Stimulated activated CD4-positive, alpha-beta T cell treated with anti-CD3 and anti-CD28 coated beads, TNF-alpha, amount 100 ng/mL, for 4 hours (primary cell): ENCODE data around the gene REXO1.

Source experiments
- DNase-seq, 3 experiments: peaks; one replicate each; pipeline ENCODE4 v3.0.0-alpha.2; 2020; ENCODE audit warnings: low read depth in 3 of 3

Gene REXO1

DNA sequence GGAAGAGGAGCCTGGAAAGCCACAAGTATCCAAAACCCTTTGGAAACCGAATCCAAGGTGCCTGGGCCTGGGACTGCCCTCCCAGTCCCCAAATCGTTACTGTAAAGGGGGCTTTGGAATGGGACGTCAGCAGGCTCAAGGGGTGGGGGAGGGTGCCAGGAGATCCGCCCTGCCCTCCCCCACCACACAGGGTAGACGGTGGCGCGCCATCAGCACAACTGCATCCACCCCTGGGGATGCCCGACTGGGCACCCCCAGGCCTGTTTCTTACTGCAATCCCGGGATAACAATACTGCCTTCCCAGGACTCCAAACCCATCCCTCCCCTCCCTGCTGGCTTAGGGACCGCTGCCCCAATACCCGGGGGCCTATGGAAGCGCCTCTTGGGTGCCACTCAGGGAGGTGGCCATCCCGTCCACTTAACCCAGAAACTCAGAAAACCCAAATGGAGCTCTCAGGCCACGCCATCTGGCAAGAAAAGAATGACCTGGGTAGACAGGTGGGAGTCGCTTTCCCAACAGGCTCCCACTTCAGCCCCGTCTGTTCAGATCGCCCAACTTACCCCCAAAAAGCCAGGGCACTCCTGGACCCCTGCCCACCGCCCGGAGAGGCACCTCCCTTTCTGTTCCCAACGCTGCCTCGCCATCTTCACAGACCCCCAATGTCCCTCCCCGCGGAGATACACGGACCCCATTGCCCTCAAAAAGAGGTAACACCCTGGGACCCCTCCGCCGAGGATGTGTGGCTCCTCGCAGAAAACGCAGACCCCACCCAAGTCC is 12.7 kb upstream of the REXO1 start:
- no peak for DNase-seq

DNA sequence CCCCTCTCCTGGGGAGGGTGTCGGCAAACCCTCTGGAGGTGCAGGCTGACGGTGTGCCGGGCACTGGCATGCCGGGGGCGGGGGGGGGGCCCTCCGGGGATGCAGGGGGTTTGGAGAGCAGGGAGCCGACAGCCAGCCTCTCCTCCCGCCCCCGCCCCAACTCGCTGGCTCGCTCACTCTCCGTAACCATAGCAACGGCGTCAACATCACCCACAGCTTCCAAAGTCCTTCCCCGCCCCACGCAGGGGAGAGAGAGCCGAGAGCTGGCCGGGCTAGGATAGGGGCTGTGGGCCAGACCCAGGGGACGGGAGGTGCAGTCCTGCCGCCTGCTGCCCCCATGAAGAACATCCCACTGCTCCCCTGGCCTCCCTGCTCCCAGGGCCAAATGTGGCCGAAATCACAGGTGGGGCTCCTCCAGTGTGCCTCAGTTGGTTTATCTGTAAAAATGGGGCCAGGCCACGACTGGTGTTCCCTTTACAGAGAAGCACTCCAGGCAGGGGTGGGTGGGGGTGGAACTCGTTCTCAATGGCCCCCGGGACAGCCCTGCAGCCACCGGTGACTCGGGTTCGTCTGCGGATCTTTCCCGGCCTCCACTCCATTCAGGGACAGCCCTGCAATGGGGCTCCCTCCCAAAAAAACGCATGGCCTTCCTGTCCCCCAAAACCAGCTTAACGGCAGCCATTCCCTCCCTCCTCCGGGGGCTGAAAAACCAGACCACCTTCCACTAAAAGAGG is 11.9 kb upstream of the REXO1 start:
- DNase-seq = peak in 1 of 3 experiments; percentile 52

DNA sequence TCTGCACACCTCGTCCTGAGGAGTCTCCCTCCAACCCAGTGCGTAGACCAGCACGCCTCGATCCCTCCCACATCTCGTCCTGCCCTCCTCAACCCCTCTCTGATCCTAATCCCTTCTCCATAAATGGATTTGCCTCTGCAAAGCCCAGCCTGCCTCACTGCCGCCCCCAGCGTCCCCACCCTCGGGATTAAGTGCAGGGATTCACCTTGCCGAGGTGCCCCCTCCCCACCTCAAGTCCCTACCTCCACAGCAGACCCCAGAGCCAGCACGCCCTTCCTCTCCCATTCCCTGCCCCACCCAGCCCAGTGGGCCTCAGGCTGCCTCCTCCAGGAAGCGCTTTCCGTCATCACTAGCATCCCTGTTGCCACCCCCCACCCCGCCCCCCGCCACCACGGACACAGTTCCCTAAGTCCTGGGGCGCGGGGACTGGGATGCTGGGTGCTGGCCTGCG is 11.1 kb upstream of the REXO1 start:
- DNase-seq = no peak

DNA sequence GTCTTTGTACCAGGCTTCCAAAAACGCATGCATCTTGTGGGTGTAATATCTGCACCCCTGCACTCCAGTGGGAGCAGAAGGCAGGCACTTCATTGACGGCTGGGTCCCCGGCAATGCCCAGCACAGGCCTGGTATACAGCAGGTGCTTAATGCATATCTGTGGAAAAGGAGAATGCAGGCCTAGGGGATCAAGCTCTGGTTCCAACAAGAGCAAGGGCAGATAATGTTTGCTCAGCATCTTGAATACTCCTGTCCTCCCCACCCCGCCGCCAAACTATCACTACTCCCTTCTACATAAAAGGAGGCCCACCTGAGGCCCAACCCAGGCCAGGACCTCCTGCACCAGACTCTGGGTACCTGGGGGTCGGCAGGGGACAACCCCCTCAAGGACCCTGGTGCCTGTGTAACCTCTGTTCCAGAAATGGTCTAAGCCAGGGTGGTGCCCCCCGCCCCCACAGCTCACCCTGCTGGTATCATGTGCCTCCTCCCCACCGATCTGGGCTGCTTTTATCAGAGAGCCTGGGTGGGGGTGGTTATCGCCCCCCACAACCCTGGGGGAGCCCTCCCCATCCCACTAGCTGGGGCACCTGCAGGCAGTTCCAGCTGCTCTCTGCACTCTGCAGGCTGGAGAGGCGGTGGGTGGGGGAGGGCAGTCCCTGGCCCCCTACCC is 10.3 kb upstream of the REXO1 start:
- no peak for DNase-seq

DNA sequence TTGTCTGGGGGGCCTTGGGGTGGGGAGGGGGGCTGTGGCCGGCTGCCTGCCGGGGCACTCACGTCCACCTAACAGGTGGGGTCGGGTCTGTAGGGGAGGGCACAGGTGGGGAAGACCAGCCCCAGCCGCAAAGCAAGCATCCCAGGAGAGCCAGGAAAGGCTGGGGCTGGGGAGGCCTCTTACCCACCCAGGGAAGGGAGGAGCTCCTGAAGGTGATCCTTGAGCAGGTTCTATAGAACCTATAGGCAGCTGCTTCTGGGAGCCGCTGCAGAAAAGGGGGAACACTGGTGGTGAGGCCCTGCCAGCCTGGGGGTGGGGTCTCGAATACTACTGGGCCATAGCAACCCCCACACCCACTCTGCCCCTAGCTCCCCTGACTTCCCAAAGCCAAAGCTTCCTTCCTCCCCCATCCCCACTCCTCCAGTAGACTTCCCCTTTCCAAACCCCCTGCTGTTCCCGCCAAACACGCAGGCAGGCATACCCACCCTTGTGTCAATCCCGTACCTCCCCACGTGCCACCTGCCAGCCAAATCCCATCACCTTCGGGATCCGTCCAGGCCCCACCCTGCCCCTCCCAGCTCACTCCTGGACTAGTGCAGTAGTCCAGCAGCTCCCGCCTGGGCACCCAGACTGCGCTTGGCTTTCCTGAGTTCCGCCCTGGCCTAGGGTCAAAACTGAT is 9.5 kb upstream of the REXO1 start:
- no peak for DNase-seq

DNA sequence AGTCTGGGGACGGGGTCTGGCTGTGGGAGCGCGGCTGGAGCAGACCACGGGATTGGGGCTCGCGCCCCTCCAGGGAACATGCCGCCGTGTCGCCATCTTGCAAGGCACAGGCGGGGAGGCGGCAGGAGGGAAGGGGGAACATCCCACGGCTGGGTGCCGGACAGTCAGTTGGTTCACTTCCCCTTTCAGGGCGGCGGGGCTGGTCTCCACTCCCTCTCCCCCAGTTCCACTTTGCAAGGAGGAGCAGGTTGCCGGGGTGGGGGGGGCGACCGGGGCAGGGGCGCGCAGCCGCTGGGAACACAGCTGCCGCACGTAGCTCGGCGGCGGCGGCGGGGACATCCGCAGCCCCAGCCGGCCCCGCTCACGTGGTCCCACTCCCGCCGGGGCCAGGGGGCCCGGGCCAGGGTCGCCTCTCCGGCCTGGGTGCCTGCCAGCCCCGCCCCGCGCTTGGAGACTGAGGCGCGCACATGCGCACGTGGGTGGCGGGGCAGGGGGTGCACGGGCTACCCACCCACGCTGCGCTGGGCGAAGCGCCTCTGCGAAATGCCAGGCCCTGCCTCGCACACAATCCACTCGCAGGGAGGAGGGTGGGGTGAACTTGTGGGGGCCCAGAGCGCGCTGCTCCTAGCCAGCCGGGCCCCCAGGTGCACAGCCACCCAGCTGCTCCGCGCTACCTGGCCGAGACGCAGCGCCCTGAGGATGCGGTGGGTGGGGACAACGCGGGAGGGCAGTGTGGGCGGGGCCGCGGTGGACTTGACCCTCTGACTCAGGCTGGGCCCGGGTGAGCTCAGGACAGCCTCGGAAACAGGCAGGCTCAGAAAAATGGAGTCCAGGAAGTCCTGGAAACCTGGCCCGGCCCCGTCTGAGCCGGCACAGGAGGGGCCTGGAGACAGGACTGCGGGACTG is 8.7 kb upstream of the REXO1 start:
- DNase-seq = peak in 1 of 3 experiments; percentile 42

DNA sequence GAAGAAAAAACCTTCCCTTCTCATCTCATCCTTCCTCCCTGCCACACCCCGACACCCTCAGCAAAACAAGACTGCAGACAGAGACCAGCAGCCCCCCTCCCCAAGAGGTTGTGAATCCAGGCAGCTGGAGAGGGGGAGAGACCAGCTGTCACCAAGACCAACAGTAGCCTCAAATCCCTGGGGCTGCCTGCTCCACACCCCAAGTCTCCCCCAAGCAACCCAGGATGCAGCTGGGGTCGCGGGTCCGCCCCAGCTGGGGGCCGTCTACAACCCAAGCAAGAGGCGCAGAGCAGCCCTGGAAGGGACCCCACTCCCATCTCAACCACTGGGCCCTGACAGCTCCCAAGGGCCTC is 8.0 kb upstream of the REXO1 start:
- no peak for DNase-seq

DNA sequence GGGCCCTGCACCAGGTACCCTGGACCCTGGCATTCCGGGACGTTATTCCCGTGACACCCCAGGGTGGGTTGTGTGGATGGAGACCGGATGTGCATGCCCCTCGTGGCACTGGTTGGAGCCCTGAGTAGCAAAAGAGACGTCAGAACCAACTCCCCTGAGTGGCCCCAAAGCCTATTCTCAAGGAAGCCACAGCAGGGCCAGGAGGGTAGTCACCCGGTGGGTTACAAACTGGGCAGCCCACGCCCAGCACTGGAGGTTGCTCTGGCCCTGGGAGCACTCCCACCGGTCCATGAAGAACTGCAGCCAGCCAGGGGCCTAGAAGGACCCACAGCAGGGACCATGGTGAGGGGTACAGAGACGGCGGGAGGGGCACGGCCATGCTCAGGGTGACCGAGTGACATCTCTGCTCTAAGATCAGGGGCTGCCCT is 7.6 kb upstream of the REXO1 start:
- no peak for DNase-seq

DNA sequence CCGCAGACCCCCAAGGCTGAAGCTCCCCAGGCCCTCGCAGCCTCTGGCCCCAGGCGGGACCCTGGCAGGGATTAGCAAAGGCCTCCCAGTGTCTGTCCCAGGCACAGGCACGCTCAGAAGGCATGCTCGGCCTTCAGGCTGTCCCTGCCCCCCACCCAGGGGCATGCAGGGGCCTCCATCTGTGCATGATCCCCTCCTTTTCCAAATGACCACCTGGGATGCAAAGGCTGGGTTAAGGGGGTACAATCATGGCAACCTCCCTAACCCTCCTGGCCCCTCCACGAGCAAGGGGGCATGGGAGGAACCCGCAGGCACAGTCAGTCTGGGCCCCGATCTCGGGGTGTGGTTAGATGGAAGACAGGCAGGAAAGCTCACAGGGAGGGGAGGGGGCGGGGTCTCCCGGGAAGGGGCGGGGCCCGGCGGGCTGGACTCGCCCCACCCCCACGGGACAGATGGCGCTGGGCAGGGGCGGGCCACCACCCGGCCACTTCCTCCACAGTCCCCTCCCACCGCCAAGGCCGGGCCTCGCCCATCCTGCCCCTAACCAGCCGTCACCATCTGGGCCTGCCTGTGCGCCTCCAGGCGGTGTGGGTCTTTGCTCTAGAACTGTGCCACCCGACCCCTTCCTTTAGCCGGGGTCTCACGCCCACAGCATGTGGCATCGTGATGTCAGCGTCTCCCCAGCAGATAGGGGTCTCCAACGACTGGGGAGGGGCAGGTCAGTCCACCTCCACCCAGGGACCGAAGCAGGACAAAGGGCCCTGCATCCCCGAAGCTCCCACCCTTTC is 7.0 kb upstream of the REXO1 start:
- peak in 2 of 3 experiments; percentile 55 for DNase-seq

DNA sequence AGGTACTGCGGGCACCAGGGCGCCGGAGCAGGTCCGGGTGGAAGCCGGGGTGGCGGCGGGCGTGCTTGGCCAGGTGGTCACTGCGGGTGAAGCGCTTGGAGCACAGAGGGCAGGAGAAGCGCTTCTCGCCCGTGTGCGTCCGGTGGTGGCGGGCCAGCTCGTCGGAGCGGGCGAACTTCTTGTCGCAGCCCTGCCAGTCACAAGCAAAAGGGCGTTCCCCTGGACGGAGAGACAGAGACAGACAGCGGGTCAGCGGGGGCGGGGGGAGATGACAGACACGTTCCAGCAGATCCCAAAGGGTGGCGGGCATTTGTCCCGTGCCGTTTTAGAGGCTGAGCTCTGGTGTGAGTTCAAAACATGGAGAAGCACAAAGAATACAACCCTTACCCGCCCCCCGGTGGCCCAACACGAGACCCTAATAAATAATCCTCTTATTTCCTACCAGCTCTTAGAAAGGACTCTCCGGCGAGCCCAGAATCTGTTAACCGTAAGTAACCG is 6.3 kb upstream of the REXO1 start:
- no peak for DNase-seq

DNA sequence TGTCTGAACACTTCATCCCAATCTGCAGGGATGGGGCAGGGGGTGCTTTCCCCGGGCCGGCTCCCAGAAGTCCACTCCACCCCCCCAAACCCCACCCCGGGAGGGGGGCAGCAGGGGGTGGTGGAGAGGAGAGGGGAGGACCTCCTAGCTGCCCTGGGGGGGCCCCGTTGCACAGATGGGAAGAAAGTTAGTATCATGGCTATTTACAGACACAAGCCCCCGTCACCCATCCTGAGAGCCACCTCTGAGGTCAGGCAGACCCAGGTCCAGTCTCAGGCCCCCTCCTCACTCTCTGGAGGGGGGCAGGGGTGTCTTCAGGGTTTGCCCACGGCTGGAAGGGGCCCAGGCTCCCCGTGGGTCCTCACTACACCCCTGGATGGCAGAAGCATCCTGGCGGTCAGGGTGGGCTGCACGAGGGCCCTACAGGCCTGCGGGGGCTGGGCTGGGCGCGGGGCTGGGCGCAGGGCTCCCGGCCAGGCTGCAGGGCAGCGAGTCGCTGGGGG is 5.8 kb upstream of the REXO1 start:
- DNase-seq = no peak

DNA sequence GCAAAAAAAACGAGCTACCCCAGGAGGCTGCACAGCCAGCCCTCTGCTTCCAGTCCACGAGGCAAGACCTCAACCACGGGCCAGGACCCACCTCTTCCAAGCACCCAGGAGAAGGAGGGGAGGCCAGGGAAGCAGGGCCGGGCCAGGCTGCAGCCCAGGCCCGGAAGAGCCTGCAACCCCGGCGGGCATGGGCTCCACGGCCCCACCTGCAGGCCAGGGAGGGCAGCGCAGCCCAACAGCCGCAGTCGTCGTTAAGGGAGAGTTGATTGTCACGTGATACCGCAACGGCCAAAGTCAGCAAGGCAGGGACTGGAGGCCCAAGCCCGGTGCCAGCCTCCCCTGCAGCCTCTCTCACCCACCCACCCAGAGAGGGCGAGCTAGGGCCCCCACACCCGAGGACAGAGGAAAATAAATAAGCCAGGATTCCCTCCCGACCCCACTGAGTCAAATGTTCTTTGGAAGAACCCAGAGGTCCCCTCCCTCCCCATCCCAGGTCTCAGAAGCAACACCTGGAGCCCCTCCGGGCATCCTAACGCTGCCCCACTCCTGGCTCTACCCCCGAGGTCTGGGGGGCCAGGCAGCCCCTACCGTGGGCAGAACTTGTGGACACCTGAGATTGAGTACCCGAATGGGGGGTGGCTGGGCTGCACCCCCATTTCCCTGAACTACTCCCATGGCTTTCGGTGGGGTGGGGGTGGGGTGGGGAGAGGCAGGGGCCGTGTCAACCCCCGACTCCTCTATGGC is 5.2 kb upstream of the REXO1 start:
- peak; percentile 56 to 61 (median 57) for DNase-seq

DNA sequence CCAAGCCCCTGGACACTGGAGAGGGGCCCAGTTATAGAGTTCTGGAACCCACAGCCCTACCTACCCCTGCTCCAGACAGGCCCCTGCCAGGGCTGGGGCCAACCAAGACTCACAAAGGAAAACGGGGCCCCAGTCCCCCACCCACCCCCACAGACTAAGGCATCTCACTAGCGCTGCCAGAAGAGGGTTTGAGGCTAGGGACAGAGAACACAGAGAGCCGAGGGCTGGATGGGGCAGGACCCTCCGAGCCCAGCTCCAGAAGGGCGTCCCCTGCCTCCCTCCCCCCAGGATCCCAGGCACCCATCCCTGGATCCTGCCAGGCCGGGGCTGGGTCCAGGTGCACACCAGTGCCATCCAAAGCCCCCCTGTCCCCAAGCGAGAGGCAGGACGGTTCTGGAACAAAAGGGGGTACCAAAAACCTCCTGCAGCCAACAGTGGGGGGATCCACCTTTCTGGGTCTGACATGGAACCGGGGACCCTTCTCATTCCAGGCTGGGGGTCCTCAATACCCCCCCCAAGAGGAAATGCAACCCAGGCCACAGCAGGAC is 4.4 kb upstream of the REXO1 start:
- no peak for DNase-seq

DNA sequence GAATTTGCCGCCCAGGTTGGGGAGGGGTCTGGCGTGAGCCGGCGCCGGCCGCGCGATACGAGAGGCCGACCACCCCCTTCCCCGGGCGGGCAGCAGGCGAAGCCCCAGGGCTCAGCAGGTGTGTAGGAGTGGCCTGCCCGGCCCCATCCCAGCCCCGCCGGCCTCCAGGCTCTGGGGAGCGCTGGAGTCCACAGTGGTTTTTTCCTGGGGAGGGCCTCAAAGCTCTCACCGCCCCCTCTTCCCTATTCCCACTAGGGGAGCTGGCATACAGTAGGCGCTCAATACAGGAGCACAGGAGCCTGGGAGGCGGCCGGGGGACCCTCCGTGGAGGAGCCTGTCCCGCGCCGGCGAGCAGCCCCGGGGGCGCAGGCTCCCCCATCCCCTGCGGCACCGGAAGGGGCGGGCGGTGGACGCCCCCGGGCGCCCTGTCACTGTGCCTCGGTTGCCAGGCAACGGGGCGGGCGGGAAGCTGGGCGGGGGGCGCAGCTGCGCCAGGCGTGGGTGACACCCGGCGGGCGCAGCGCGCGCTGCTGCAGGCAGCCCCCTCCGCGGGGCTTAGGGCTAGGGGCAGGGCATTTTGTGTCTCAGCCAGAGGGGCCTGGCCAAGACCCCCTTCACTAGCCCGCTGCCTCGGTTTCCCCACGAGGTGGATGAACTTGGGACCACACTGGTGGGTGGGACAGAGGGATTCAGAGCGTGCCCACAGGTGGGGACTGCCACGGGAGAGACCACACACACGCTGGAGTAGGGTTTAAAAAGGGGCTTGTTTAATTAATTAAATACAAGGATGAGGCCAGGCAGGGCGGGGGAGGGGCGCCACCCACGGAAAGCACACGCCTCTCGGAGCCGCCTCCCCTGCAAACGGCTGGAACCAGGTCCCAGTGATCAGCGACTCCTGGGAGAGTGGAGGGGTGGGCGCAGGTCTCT is 3.6 kb upstream of the REXO1 start:
- DNase-seq = peak in 2 of 3 experiments; percentile 59 to 77

DNA sequence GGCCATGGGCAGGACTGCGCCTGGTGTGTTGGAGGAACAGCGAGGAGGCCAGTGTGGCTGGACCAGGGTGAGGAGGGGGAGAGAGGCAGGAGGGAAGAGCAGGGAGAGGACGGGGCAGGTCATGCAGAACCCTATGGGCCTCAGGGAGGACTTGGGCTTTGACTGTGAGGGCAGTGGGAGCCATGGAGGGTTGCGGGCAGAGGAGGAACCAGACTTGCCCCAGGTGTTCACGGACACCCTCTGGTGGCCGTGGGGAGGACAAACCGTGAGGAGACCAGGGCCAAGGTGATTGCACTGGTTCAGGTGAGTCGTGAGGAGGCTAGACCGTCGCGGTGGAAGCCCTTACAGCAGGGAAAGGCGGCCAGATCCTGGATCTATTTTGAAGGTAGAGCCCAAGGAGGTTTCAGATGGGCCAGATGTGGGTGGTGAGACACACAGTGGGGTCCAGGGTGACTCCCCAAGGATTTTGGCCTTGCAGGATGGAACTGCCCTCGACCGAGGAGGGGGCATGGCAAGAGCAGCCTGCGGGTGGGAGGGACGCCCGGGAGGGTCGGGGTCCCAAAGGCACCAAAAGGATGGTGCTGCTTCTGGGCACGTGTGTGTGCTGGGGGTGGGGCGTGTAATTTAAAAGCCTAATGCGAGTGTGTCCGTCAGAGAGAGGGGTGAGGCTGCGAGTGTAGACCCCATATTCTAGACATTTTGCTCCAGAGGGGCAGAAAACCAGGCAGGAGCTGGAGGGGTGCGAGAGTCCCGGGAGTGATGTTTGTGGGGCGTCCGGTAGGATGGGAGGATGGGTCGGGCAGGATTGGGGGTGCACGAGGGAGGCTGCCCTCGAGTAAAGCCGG is 2.7 kb upstream of the REXO1 start:
- DNase-seq = no peak

DNA sequence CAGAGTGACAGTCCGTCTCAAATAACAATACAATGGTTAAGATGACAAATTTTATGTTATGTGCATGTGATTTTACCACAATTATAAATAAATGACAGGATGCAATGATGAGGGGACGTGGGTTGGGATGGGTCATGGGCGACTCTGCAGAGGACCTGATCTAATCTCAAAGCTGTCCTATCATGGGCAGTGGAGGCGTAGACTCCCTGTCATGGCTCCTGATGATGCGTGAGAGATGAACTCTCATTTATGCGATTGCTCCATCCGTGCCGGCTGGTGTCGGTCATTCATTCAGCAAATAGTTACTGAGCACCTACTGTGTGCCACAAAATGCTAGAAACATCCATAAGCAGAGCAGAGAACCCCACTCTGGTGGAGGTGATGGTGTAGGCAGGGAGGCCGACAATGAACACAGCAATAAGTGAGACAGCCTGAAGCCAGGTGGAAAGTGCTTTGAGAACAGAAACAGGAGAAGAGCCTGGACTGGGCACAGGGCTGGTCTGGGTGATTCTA is 1.7 kb upstream of the REXO1 start:
- no peak for DNase-seq

DNA sequence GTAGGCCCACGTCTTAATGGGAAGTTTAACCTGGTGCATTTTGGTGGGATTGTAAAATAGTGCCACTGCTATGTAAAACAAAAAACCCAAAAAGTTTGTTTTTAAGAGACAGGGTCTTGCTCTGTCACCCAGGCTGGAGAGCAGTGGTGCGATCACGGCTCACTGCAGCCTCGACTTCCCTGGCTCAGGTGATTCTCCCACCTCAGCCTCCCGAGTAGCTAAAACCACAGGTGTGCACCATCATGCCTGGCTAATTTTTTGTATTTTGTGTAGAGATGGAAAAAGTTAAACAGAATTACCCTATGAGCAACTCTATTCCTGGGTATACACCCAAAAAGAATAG is 820 bp upstream of the REXO1 start:
- DNase-seq = no peak
